ENCODE data around the gene GBP3.

Gene GBP3

DNA sequence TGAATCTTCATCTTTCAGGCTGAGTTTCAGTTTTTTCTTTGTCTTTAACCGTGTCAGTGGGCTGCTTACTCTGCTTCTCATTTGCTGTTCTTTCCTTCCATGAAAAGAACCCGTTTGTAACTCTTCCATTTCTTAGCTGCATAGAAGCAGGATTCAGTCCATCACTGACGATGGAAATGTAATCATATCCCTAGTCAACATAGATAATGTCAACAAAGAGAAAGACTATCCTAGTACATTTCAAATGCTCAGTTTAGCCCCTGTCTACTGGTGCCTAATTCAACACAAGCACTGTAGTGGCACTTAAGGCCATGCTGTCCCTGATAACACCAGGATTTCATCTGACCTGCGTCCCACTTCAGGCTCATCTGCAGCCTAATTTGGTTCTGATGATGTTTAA lies 42.0 kb upstream of the GBP3 start:
- H3K4me3 ChIP-seq (ENCODE audit: low read length), result no peak overlapping the region
- H3K27me3 ChIP-seq (ENCODE audit: insufficient read depth, low read length, poor library complexity), result no peaks in the 10 kb centered on the region
- H2AK5ac ChIP-seq (ENCODE audit: low read length), result no peak overlapping the region
- H3K4me1 ChIP-seq (ENCODE audit: control insufficient read depth, low read depth, low read length), result no peaks in the 10 kb centered on the region
- H2BK5ac ChIP-seq (ENCODE audit: low read length), result no peak overlapping the region
- H3K9ac ChIP-seq (ENCODE audit: low read length), result no peak overlapping the region
- no peaks in the 10 kb centered on the region for H3K36me3 ChIP-seq (ENCODE audit: control insufficient read depth, insufficient read depth, low read length)
- no peak overlapping the region for H3K23ac ChIP-seq (ENCODE audit: low read length)
- H3K79me2 ChIP-seq (ENCODE audit: control insufficient read depth, insufficient read depth, low read length), result no peaks in the 10 kb centered on the region
- no peak overlapping the region for H3K56ac ChIP-seq (ENCODE audit: low read length)
- no peak overlapping the region for H2BK15ac ChIP-seq (replicated peaks; ENCODE audit: low read depth)
- H4K5ac ChIP-seq (ENCODE audit: low read length), result no peak overlapping the region
- DNase-seq, result no peak
- no peak overlapping the region for H3K4ac ChIP-seq (ENCODE audit: low read depth, low read length)
- H2BK120ac ChIP-seq (ENCODE audit: low read depth, low read length), result no peak overlapping the region
- no peak overlapping the region for H3K4me2 ChIP-seq (ENCODE audit: low read length)
- no peak overlapping the region for H4K8ac ChIP-seq (ENCODE audit: low read depth, low read length)
- H3K27ac ChIP-seq (ENCODE audit: low read depth, low read length), result no peak overlapping the region
- WGBS (ENCODE audit: extremely low coverage, insufficient coverage, low lambda C conversion rate), result no CpG with 5 or more reads among the region's 4 CpGs
- no peaks in the 10 kb centered on the region for H3K79me1 ChIP-seq (ENCODE audit: low read length)
- no peak overlapping the region for H3K18ac ChIP-seq (ENCODE audit: low read length)

DNA sequence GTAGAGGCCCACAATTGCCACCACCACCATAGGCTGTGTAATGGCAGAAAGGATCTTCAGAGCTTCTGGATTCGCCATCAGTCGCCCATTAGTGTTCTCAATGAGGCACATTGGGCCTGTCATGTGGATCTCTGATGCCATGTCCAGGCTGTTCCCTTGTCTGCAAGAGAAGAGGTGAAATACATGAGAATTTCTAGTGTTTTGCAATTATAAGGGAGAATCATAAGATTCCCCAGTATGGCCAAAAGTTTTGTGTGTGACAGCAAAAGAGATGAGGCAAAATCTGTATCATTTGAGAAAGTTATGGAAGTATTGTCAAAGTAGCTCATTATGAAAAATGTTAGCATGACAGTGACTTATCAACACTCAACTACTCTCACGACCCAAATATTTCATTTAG lies 40.4 kb upstream of the GBP3 start:
- H4K8ac ChIP-seq (ENCODE audit: low read depth, low read length), result no peak overlapping the region
- WGBS (ENCODE audit: extremely low coverage, insufficient coverage, low lambda C conversion rate), result no CpG with 5 or more reads among the region's 3 CpGs
- no peaks in the 10 kb centered on the region for H3K4me1 ChIP-seq (ENCODE audit: control insufficient read depth, low read depth, low read length)
- no peak overlapping the region for H2AK5ac ChIP-seq (ENCODE audit: low read length)
- H3K56ac ChIP-seq (ENCODE audit: low read length), result no peak overlapping the region
- no peak overlapping the region for H3K27ac ChIP-seq (ENCODE audit: low read depth, low read length)
- no peak overlapping the region for H2BK15ac ChIP-seq (replicated peaks; ENCODE audit: low read depth)
- H3K4ac ChIP-seq (ENCODE audit: low read depth, low read length), result no peak overlapping the region
- no peaks in the 10 kb centered on the region for H3K79me1 ChIP-seq (ENCODE audit: low read length)
- H4K5ac ChIP-seq (ENCODE audit: low read length), result no peak overlapping the region
- no peak for DNase-seq
- no peak overlapping the region for H2BK120ac ChIP-seq (ENCODE audit: low read depth, low read length)
- no peak overlapping the region for H3K23ac ChIP-seq (ENCODE audit: low read length)
- H3K36me3 ChIP-seq (ENCODE audit: control insufficient read depth, insufficient read depth, low read length), result no peaks in the 10 kb centered on the region
- H3K9ac ChIP-seq (ENCODE audit: low read length), result no peak overlapping the region
- no peaks in the 10 kb centered on the region for H3K79me2 ChIP-seq (ENCODE audit: control insufficient read depth, insufficient read depth, low read length)
- no peak overlapping the region for H2BK5ac ChIP-seq (ENCODE audit: low read length)
- no peak overlapping the region for H3K4me2 ChIP-seq (ENCODE audit: low read length)
- no peak overlapping the region for H3K18ac ChIP-seq (ENCODE audit: low read length)
- H3K4me3 ChIP-seq (ENCODE audit: low read length), result no peak overlapping the region
- H3K27me3 ChIP-seq (ENCODE audit: insufficient read depth, low read length, poor library complexity), result no peaks in the 10 kb centered on the region

DNA sequence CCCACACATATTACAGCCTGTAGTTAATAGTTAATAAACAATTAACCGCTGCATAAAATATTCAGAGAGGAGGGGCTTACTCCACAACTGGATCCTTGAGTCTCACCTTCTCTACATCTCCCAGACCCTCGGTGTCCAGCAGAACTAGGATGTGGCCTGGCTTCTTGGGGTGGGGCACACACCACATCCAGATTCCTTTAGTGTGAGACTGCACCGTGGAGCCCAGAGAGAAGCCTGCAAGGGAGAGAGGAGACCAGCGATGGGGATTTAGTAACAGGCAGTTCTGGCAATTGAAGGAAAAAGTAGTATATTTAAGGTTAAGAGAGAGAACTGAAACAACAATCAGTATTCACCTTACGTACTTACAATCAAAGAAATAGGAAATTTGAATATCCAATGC lies 37.4 kb upstream of the GBP3 start:
- no peak overlapping the region for H3K4me3 ChIP-seq (ENCODE audit: low read length)
- no peak overlapping the region for H2BK120ac ChIP-seq (ENCODE audit: low read depth, low read length)
- H3K23ac ChIP-seq (ENCODE audit: low read length), result no peak overlapping the region
- no peaks in the 10 kb centered on the region for H3K27me3 ChIP-seq (ENCODE audit: insufficient read depth, low read length, poor library complexity)
- H3K9ac ChIP-seq (ENCODE audit: low read length), result no peak overlapping the region
- H3K4me1 ChIP-seq (ENCODE audit: control insufficient read depth, low read depth, low read length), result no peaks in the 10 kb centered on the region
- WGBS (ENCODE audit: extremely low coverage, insufficient coverage, low lambda C conversion rate), result no CpG with 5 or more reads among the region's 5 CpGs
- no peak overlapping the region for H4K8ac ChIP-seq (ENCODE audit: low read depth, low read length)
- H3K27ac ChIP-seq (ENCODE audit: low read depth, low read length), result no peak overlapping the region
- H3K79me1 ChIP-seq (ENCODE audit: low read length), result no peaks in the 10 kb centered on the region
- no peak for DNase-seq
- H3K18ac ChIP-seq (ENCODE audit: low read length), result no peak overlapping the region
- H3K4ac ChIP-seq (ENCODE audit: low read depth, low read length), result no peak overlapping the region
- no peaks in the 10 kb centered on the region for H3K36me3 ChIP-seq (ENCODE audit: control insufficient read depth, insufficient read depth, low read length)
- no peaks in the 10 kb centered on the region for H3K79me2 ChIP-seq (ENCODE audit: control insufficient read depth, insufficient read depth, low read length)
- H3K56ac ChIP-seq (ENCODE audit: low read length), result no peak overlapping the region
- H2AK5ac ChIP-seq (ENCODE audit: low read length), result no peak overlapping the region
- H2BK5ac ChIP-seq (ENCODE audit: low read length), result no peak overlapping the region
- no peak overlapping the region for H2BK15ac ChIP-seq (replicated peaks; ENCODE audit: low read depth)
- H4K5ac ChIP-seq (ENCODE audit: low read length), result no peak overlapping the region
- no peak overlapping the region for H3K4me2 ChIP-seq (ENCODE audit: low read length)

DNA sequence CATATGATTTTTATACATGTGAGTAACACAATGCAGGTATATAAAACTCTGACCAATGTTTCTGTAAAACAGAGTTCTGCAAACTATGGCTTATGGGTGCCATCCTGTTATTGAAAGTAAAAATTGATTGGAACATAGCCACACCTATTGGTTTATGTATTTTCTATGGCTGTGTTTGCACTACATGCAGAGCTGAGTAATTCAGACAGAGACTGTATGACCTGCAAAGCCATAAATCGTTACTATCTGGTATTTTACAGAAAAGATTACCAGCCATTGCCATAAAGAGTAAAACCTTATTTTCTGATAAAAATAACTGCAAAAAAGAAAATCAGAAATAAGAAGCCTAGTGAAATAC lies 29.3 kb upstream of the GBP3 start:
- Histone ChIP-seq H2AK5ac (ENCODE audit: low read length) (no peak overlapping the region), H4K8ac (ENCODE audit: low read depth, low read length) (no peak overlapping the region), H4K5ac (ENCODE audit: low read length) (no peak overlapping the region), H3K4ac (ENCODE audit: low read depth, low read length) (no peak overlapping the region), H3K9ac (ENCODE audit: low read length) (no peak overlapping the region), H3K4me1 (ENCODE audit: control insufficient read depth, low read depth, low read length) (no peaks in the 10 kb centered on the region), H3K79me1 (ENCODE audit: low read length) (no peaks in the 10 kb centered on the region), H3K56ac (ENCODE audit: low read length) (no peak overlapping the region), H3K79me2 (ENCODE audit: control insufficient read depth, insufficient read depth, low read length) (no peaks in the 10 kb centered on the region), H2BK15ac (replicated peaks; ENCODE audit: low read depth) (no peak overlapping the region), H3K27me3 (ENCODE audit: insufficient read depth, low read length, poor library complexity) (no peaks in the 10 kb centered on the region), H3K4me2 (ENCODE audit: low read length) (no peak overlapping the region), H3K4me3 (ENCODE audit: low read length) (no peak overlapping the region), H2BK120ac (ENCODE audit: low read depth, low read length) (no peak overlapping the region), H3K36me3 (ENCODE audit: control insufficient read depth, insufficient read depth, low read length) (no peaks in the 10 kb centered on the region), H2BK5ac (ENCODE audit: low read length) (no peak overlapping the region), H3K23ac (ENCODE audit: low read length) (no peak overlapping the region), H3K27ac (ENCODE audit: low read depth, low read length) (no peak overlapping the region), H3K18ac (ENCODE audit: low read length) (no peak overlapping the region)
- no CpG with 5 or more reads among the region's 1 CpG for WGBS (ENCODE audit: extremely low coverage, insufficient coverage, low lambda C conversion rate)
- DNase-seq, result no peak

DNA sequence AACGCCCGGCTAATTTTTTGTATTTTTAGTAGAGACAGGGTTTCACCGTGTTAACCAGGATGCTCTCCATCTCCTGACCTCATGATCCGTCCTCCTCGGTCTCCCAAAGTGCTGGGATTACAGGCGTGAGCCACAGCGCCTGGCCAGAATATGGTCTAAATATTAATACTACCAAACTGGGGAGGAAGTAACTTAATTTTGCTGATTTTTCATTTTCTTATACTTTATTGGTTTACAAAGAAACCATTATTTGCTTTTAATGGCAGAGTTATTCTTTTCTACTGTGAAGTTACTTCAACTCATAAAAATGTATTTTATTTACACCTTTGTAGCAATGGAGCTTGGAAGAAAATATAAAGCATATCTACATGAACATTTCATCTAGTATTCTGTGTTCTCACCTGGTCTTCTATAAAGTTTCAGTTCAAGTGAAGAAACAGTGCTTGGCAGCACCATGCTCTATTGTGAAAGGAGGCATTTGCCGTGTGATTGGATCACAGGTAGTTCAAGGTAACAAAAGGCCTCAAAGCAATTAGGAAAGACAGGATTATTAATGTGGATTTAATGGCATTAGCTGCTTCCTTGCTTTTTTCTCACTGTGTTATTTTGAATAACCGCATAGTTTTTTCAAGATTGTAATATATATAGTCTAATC lies 28.8 kb upstream of the GBP3 start:
- H3K4ac ChIP-seq (ENCODE audit: low read depth, low read length), result no peak overlapping the region
- no peak overlapping the region for H3K27ac ChIP-seq (ENCODE audit: low read depth, low read length)
- H4K5ac ChIP-seq (ENCODE audit: low read length), result no peak overlapping the region
- H3K4me1 ChIP-seq (ENCODE audit: control insufficient read depth, low read depth, low read length), result no peaks in the 10 kb centered on the region
- no peaks in the 10 kb centered on the region for H3K27me3 ChIP-seq (ENCODE audit: insufficient read depth, low read length, poor library complexity)
- H3K56ac ChIP-seq (ENCODE audit: low read length), result no peak overlapping the region
- H3K36me3 ChIP-seq (ENCODE audit: control insufficient read depth, insufficient read depth, low read length), result no peaks in the 10 kb centered on the region
- H2BK15ac ChIP-seq (replicated peaks; ENCODE audit: low read depth), result no peak overlapping the region
- no peak overlapping the region for H3K4me3 ChIP-seq (ENCODE audit: low read length)
- no peak for DNase-seq
- no peaks in the 10 kb centered on the region for H3K79me1 ChIP-seq (ENCODE audit: low read length)
- H3K23ac ChIP-seq (ENCODE audit: low read length), result no peak overlapping the region
- H3K9ac ChIP-seq (ENCODE audit: low read length), result no peak overlapping the region
- no peaks in the 10 kb centered on the region for H3K79me2 ChIP-seq (ENCODE audit: control insufficient read depth, insufficient read depth, low read length)
- H2BK120ac ChIP-seq (ENCODE audit: low read depth, low read length), result no peak overlapping the region
- WGBS (ENCODE audit: extremely low coverage, insufficient coverage, low lambda C conversion rate), result no CpG with 5 or more reads among the region's 9 CpGs
- H3K18ac ChIP-seq (ENCODE audit: low read length), result no peak overlapping the region
- H4K8ac ChIP-seq (ENCODE audit: low read depth, low read length), result no peak overlapping the region
- no peak overlapping the region for H3K4me2 ChIP-seq (ENCODE audit: low read length)
- H2BK5ac ChIP-seq (ENCODE audit: low read length), result no peak overlapping the region
- H2AK5ac ChIP-seq (ENCODE audit: low read length), result no peak overlapping the region

DNA sequence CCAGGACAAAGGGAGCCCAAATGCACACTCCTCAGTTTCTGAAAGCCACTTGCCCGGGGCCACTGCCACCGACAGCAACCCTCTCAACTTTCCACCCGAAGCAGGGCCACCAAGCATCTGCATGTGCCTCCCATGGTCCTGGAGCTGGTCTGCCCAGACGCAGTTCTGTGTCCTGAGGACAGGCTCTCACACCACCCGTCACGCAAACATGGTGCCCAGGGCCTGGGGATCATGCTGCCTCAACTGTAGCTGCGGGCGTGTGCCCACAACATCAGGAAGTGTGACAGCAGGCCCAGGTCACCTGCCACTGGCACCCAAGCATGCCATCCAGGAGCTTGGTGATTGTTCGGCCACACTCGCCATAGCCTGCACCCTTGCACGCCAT lies 28.0 kb upstream of the GBP3 start:
- DNase-seq, result no peak
- Histone ChIP-seq H3K27me3 (ENCODE audit: insufficient read depth, low read length, poor library complexity) (no peaks in the 10 kb centered on the region), H3K4ac (ENCODE audit: low read depth, low read length) (no peak overlapping the region), H3K27ac (ENCODE audit: low read depth, low read length) (no peak overlapping the region), H2BK15ac (replicated peaks; ENCODE audit: low read depth) (no peak overlapping the region), H3K79me1 (ENCODE audit: low read length) (no peaks in the 10 kb centered on the region), H3K4me3 (ENCODE audit: low read length) (no peak overlapping the region), H3K36me3 (ENCODE audit: control insufficient read depth, insufficient read depth, low read length) (no peaks in the 10 kb centered on the region), H4K5ac (ENCODE audit: low read length) (no peak overlapping the region), H2BK5ac (ENCODE audit: low read length) (peak overlapping the region; percentile 82), H3K56ac (ENCODE audit: low read length) (peak overlapping the region; percentile 42), H3K79me2 (ENCODE audit: control insufficient read depth, insufficient read depth, low read length) (no peaks in the 10 kb centered on the region), H2AK5ac (ENCODE audit: low read length) (peak overlapping the region; percentile 97), H3K9ac (ENCODE audit: low read length) (no peak overlapping the region), H3K4me2 (ENCODE audit: low read length) (no peak overlapping the region), H2BK120ac (ENCODE audit: low read depth, low read length) (no peak overlapping the region), H3K4me1 (ENCODE audit: control insufficient read depth, low read depth, low read length) (no peaks in the 10 kb centered on the region), H4K8ac (ENCODE audit: low read depth, low read length) (no peak overlapping the region), H3K18ac (ENCODE audit: low read length) (peak overlapping the region; percentile 3), H3K23ac (ENCODE audit: low read length) (no peak overlapping the region)
- WGBS (ENCODE audit: extremely low coverage, insufficient coverage, low lambda C conversion rate), result no CpG with 5 or more reads among the region's 11 CpGs
